ENCODE data around the gene ALK. TPM values are rescaled to one million over a fixed set of nuclear protein-coding genes. Genes with fewer than 3 reads are reported as not detected.

ALK gene
- total RNA-seq, 1 experiment from 2014 or later, result 0.06 TPM

- DNase-seq (ENCODE audit: low read depth), result no peak
These were observed 376.5 kb downstream of the ALK start for GRCh38 chr2:29544917-29545316.

- no peak for DNase-seq (ENCODE audit: low read depth)
These were observed 377.4 kb downstream of the ALK start for GRCh38 chr2:29544031-29544430.

GRCh38 chr2:29535188-29535587 lies 386.2 kb downstream of the ALK start:
- no peak for DNase-seq (ENCODE audit: low read depth)

GRCh38 chr2:29532436-29532835 lies 388.9 kb downstream of the ALK start:
- no peak for DNase-seq (ENCODE audit: low read depth)

GRCh38 chr2:29531626-29532025 lies 389.8 kb downstream of the ALK start:
- no peak for DNase-seq (ENCODE audit: low read depth)

- DNase-seq (ENCODE audit: low read depth), result no peak
These were observed 391.1 kb downstream of the ALK start for GRCh38 chr2:29530281-29530680.

GRCh38 chr2:29528891-29529520 lies 392.4 kb downstream of the ALK start:
- peak; percentile 80 for DNase-seq (ENCODE audit: low read depth)

GRCh38 chr2:29528371-29528770 lies 393.0 kb downstream of the ALK start:
- DNase-seq (ENCODE audit: low read depth), result no peak

GRCh38 chr2:29527947-29528346 lies 393.4 kb downstream of the ALK start:
- no peak for DNase-seq (ENCODE audit: low read depth)

GRCh38 chr2:29526587-29527586 lies 394.5 kb downstream of the ALK start:
- DNase-seq (ENCODE audit: low read depth), result no peak

GRCh38 chr2:29525921-29526320 lies 395.5 kb downstream of the ALK start:
- DNase-seq (ENCODE audit: low read depth), result no peak

- no peak for DNase-seq (ENCODE audit: low read depth)
These were observed 396.7 kb downstream of the ALK start for GRCh38 chr2:29524652-29525051.

GRCh38 chr2:29522951-29523669 lies 398.3 kb downstream of the ALK start:
- DNase-seq (ENCODE audit: low read depth), result peak; percentile 58

- DNase-seq (ENCODE audit: low read depth), result no peak
These were observed 401.4 kb downstream of the ALK start for GRCh38 chr2:29520001-29520400.

- no peak for DNase-seq (ENCODE audit: low read depth)
These were observed 402.0 kb downstream of the ALK start for GRCh38 chr2:29519338-29519925.

GRCh38 chr2:29518646-29519337 lies 402.6 kb downstream of the ALK start:
- DNase-seq (ENCODE audit: low read depth), result no peak

GRCh38 chr2:29518010-29518409 lies 403.4 kb downstream of the ALK start:
- no peak for DNase-seq (ENCODE audit: low read depth)

- no peak for DNase-seq (ENCODE audit: low read depth)
These were observed 404.0 kb downstream of the ALK start for GRCh38 chr2:29517413-29517812.

- DNase-seq (ENCODE audit: low read depth), result no peak
These were observed 404.6 kb downstream of the ALK start for GRCh38 chr2:29516767-29517166.

GRCh38 chr2:29509878-29510277 lies 411.5 kb downstream of the ALK start:
- DNase-seq (ENCODE audit: low read depth), result no peak

- no peak for DNase-seq (ENCODE audit: low read depth)
These were observed 412.0 kb downstream of the ALK start for GRCh38 chr2:29509397-29509796.

All from HT1080 (cell line).